HG03060 (cell line): ENCODE results near the gene SORCS2.
"Not testable (repeated sequence)": the region's sequence is repeated elsewhere in the genome, so short reads cannot be mapped to it uniquely, and the experiment has no call there.

Source experiments
- ATAC-seq: cut with Tn5 transposase; IDR thresholded peaks from one replicate; pipeline ENCODE4 v1.9.1; 2021; ENCODE audit warnings: low read depth, moderate number of reproducible peaks; ENCODE audit not compliant: unreplicated experiment

The SORCS2 gene

GRCh38 chr4:7215187-7215586 lies 22.8 kb downstream of the SORCS2 start:
- not testable (repeated sequence) for ATAC-seq

- no peak for ATAC-seq
Observed at GRCh38 chr4:7217039-7217438, 24.7 kb downstream of the SORCS2 start.

GRCh38 chr4:7217474-7218321 lies 25.4 kb downstream of the SORCS2 start:
- no peak for ATAC-seq

GRCh38 chr4:7218686-7219085 lies 26.3 kb downstream of the SORCS2 start:
- ATAC-seq: no peak

GRCh38 chr4:7222521-7222920 lies 30.2 kb downstream of the SORCS2 start:
- ATAC-seq: no peak

GRCh38 chr4:7223541-7223940 lies 31.2 kb downstream of the SORCS2 start:
- no peak for ATAC-seq

- no peak for ATAC-seq
Observed at GRCh38 chr4:7224001-7224400, 31.7 kb downstream of the SORCS2 start.

- ATAC-seq: no peak
Observed at GRCh38 chr4:7224878-7225533, 32.7 kb downstream of the SORCS2 start.

- ATAC-seq: no peak
Observed at GRCh38 chr4:7226439-7226838, 34.1 kb downstream of the SORCS2 start.

GRCh38 chr4:7227008-7227407 lies 34.7 kb downstream of the SORCS2 start:
- ATAC-seq: no peak

GRCh38 chr4:7228734-7229133 lies 36.4 kb downstream of the SORCS2 start:
- no peak for ATAC-seq

- no peak for ATAC-seq
Observed at GRCh38 chr4:7232061-7232650, 39.8 kb downstream of the SORCS2 start.

GRCh38 chr4:7233006-7233580 lies 40.8 kb downstream of the SORCS2 start:
- ATAC-seq: no peak

- ATAC-seq: no peak
Observed at GRCh38 chr4:7233601-7234000, 41.3 kb downstream of the SORCS2 start.

GRCh38 chr4:7234355-7235029 lies 42.2 kb downstream of the SORCS2 start:
- no peak for ATAC-seq

GRCh38 chr4:7235030-7235380 lies 42.7 kb downstream of the SORCS2 start:
- ATAC-seq: no peak

GRCh38 chr4:7236847-7237246 lies 44.5 kb downstream of the SORCS2 start:
- no peak for ATAC-seq

- ATAC-seq: no peak
Observed at GRCh38 chr4:7237873-7238272, 45.5 kb downstream of the SORCS2 start.

GRCh38 chr4:7238300-7238960 lies 46.1 kb downstream of the SORCS2 start:
- no peak for ATAC-seq

GRCh38 chr4:7239101-7239820 lies 46.9 kb downstream of the SORCS2 start:
- no peak for ATAC-seq
